Measurements from ENCODE around the gene ZNF211.
A peak's percentile ranks its signal among the peaks of the same experiment; 100 is the strongest.

The ZNF211 gene

GRCh38 chr19:57655443-57655842, 22.5 kb downstream of the ZNF211 start:
- DNase-seq: no peak

- no peak for DNase-seq
These were observed 23.4 kb downstream of the ZNF211 start for GRCh38 chr19:57656346-57656745.

GRCh38 chr19:57664269-57665127, 31.5 kb downstream of the ZNF211 start:
- peak in 52 of 58 donors; percentile 6 to 66 (median 30) for DNase-seq

DNA sequence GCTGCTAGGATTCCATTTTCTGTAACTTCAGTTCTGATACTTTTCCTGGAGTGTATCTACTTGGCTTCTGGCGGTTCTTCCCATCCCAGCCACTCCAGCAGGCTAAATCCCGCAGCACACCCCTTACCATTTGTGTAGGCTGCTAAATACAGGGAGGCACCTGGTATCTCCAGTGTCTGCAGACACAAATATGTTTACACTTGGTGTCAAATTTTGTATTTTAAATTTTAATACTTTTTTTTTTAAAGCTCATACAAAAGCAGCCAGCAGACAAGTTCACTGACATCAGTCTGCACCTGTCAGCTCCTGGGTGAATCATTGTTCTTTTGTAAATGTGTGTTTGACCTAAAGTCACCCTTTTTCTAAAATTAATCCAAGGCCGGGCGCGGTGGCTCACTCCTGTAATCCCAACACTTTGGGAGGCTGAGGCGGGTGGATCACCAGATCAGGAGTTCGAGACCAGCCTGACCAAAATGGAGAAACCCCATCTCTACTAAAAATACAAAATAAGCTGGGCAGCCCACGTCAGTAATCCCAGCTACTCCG, 32.4 kb downstream of the ZNF211 start:
- DNase-seq: no peak

DNA sequence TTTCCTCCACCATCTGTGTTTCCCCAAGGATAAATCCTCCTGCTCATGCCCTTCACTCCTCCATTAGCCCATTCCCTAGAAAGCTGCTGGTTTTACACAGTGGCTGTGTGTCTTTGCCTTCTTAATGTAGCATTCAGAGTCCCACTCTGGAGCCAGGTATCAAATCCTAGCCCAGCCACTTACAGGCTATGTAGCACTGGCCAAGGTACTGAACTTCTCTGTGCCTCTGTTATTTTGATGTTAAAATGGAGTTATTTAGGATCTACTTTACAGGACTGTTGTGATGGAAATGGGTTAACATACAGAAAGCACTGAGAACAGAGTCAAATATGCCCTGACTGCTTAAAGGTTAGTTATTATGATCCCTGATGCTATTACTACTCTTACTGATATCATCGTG, 34.3 kb downstream of the ZNF211 start:
- no peak for DNase-seq

GRCh38 chr19:57668635-57669034, 35.7 kb downstream of the ZNF211 start, which contains the start of gene ZSCAN4:
TSS of gene ZSCAN4 (plus strand) at chr19:57668935. CDS start at chr19:57676146, 7,211 bp downstream.
- no peak for DNase-seq

- no peak for DNase-seq
These were observed 38.3 kb downstream of the ZNF211 start for GRCh38 chr19:57671124-57671895.

GRCh38 chr19:57672466-57672865, 39.5 kb downstream of the ZNF211 start:
- DNase-seq: no peak

GRCh38 chr19:57675881-57676280, 42.9 kb downstream of the ZNF211 start:
- DNase-seq: no peak

- DNase-seq: peak in 3 of 58 donors; percentile 11 to 42 (median 23)
These were observed 49.3 kb downstream of the ZNF211 start for GRCh38 chr19:57682226-57682766.

DNA sequence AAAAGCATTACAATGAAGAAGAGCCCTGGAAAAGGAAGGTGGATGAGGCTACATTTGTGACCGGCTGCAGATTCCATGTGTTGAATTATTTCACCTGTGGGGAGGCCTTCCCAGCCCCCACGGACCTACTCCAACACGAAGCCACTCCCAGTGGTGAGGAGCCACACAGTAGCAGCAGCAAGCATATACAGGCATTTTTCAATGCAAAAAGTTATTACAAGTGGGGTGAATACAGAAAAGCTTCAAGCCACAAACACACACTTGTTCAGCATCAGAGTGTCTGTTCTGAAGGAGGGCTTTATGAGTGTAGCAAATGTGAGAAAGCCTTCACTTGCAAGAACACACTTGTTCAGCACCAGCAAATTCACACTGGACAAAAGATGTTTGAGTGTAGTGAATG, 53.8 kb downstream of the ZNF211 start:
- no peak for DNase-seq

DNA sequence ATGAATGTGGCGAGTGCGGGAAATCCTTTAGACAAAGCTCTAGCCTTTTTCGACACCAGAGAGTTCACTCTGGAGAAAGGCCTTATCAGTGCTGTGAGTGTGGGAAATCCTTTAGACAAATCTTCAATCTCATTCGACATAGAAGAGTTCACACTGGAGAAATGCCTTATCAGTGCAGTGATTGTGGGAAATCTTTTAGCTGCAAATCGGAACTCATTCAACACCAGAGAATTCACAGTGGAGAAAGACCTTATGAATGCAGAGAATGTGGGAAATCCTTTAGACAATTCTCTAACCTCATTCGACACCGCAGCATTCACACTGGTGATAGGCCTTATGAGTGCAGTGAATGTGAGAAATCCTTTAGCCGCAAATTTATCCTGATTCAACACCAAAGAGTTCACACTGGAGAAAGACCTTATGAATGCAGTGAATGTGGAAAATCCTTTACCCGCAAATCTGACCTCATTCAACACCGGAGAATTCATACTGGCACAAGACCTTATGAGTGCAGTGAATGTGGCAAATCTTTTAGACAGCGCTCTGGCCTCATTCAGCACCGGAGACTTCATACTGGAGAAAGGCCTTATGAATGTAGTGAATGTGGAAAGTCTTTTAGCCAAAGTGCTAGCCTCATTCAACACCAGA, 54.5 kb downstream of the ZNF211 start:
- no peak for DNase-seq

- DNase-seq: no peak
These were observed 55.2 kb downstream of the ZNF211 start for GRCh38 chr19:57688011-57688763.

- DNase-seq: no peak
These were observed 56.8 kb downstream of the ZNF211 start for GRCh38 chr19:57689750-57690149.

Data from anterior cingulate cortex (tissue), 58 donors.